HG02870 (cell line): Measurements from ENCODE around the gene KANK4.
"Not testable (repeated sequence)": the region's sequence is repeated elsewhere in the genome, so short reads cannot be mapped to it uniquely, and the experiment has no call there.

Experiments
- ATAC-seq: cut with Tn5 transposase; IDR thresholded peaks from one replicate; pipeline ENCODE4 v1.9.1; 2021; ENCODE audit warnings: mild to moderate bottlenecking, moderate library complexity; ENCODE audit not compliant: unreplicated experiment

The KANK4 gene

GRCh38 chr1:62276791-62277190 lies 42.4 kb downstream of the KANK4 start:
- no peak for ATAC-seq

DNA sequence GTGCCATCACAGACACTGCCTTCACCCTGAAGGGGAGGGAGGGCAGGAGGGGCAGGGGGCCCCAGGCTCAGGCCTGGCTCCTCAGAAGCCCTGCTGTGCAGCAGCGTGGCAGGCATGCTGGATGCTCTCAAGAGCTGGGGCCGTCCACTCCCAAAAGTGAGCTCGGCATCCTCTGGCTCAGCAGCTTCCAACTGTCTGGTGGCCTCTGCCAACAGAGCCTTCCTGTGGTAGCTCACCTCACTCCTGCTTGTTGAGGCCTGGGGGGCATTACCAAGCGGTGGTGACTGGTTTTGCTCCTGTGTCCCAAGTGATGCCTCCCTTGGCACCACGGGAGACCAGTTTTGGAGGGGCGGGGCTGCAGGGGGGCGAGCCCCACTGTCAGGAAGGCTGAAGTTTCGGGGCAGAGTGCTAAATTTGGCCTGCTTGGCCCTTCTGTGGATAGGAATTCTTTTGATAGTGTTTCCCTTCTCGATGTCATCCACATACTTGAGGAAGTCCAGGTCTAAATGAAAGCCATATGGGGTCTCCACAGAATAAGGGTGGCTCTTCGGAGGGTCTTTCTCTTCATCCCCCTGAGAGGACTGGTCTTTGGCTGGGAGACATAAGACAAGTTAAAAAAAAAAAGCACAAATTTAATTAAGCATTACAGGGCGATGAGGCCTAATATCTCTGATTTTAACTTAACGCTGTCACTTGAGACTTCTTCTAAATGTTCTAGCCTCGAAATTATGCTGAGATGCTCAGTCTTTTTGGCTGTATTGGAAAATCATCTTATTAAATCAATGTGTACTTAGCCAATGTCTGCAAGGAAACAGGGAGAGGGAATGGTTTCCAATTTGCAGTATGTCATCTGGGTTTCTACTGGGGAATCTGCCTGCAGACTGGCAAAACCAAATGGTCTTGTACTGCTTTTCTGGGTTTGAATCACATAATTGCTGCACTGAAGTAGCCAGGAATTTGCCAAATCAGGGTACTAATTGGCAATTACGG lies 44.4 kb downstream of the KANK4 start:
- ATAC-seq = no peak

GRCh38 chr1:62273953-62274352 lies 45.3 kb downstream of the KANK4 start:
- no peak for ATAC-seq

DNA sequence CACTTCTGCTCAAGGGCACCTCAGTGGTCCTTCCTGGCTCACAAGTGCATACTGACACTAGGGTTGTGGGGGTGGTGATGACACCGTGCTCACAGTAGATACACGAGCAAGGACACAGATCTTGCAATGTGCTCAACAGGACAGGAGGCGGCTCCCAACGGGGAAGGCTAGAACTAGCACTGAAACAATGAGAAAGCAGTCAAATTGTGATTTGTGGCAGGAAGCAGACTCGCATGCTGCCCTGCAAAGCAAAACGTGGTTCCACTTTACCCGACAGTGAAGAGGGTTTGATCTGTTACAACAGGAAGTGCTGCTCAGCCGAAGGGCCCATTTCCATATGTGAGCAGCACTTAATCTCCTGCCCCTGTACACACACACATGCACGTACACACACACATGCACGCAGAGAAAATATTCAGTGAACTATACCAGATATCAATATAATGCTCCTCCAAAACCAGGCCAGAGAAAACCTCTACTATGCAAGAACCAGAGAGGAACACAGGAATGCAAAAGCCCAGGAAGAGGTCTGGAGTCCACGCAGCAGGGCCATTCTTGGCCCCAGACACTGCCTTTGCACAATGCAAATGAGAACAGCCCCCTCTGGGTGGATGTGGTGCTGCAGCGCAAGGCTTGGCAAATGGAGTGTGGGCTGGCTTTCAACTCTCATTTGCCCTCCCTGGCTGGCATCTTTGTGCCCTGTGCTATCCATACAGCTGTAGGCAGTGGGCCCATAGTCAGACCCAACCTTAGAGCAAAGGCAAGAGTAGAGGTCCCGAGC lies 47.1 kb downstream of the KANK4 start:
- ATAC-seq = peak; percentile 84

DNA sequence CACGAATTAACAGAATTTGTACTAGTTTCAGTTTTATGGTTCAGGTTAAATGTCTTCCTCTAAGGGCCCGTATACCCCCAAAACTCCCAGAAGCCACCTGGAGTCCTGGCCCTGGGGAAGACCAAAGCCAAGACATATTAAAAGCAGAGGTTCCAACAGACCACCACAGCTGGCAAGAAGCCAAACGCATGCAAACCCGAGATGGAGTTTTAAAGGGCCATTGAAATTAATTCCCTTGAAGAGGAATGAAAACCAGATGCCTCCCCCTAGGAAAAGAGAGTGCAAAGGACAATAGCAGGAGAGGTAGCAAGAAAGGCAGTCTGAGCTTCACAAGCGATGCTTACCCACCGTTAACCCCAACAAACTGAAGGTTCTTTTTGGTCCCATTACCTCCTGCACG lies 48.1 kb downstream of the KANK4 start:
- no peak for ATAC-seq

GRCh38 chr1:62269851-62270495 lies 49.3 kb downstream of the KANK4 start:
- ATAC-seq = no peak

GRCh38 chr1:62269439-62269838 lies 49.8 kb downstream of the KANK4 start:
- ATAC-seq = no peak

GRCh38 chr1:62268315-62268714 lies 50.9 kb downstream of the KANK4 start:
- no peak for ATAC-seq

GRCh38 chr1:62265956-62266935 lies 53.0 kb downstream of the KANK4 start:
- ATAC-seq = no peak

GRCh38 chr1:62263814-62264353 lies 55.4 kb downstream of the KANK4 start:
- ATAC-seq = no peak

GRCh38 chr1:62263006-62263813 lies 56.0 kb downstream of the KANK4 start:
- ATAC-seq = no peak

DNA sequence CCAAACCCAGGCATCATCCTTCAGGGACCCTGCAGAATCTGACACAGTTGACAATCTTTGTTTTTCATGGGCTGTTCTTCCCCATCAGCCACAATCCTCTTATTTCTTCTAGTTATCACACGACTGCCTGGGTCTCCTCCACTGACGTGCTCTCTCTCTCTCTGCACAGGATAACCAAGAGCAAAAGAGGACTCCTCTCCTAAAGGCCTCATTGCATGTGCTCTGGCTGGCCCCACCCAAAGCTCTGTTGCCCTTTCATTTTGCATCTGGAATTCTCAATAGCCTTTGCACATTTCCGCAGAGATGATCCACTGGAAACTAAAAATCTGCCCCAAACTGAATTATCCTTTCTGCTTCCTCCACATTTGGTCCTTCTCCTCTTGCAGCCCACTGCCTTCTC lies 58.5 kb downstream of the KANK4 start:
- ATAC-seq = no peak

GRCh38 chr1:62259551-62259950 lies 59.7 kb downstream of the KANK4 start:
- ATAC-seq = no peak

DNA sequence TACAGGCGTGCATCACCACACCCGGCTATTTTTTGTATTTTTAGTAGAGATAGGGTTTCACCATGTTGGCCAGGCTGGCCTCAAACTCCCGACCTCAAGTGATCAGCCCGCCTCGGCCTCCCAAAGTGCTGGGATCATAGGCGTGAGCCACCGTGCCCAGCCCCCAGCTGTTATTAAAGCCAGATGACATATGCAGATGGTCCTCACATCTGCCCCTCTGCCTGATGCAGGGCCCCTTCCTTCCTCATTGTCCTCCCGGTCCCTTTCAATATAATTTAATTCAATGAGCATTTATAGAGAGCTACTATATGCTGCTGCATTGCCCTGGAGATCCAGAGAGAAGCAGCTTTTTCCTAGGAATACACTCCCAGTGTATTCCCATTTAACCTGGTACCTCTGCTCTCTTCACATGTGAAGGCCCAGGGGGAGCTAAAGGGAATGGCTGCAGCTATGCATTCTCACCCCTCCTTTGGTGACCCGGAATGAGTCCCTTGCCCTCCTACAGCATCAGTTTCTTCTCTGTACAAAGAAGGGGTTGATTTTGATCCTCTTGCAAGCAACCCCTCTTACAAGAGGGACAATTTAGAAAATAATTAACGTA lies 69.0 kb downstream of the KANK4 start:
- no peak for ATAC-seq

DNA sequence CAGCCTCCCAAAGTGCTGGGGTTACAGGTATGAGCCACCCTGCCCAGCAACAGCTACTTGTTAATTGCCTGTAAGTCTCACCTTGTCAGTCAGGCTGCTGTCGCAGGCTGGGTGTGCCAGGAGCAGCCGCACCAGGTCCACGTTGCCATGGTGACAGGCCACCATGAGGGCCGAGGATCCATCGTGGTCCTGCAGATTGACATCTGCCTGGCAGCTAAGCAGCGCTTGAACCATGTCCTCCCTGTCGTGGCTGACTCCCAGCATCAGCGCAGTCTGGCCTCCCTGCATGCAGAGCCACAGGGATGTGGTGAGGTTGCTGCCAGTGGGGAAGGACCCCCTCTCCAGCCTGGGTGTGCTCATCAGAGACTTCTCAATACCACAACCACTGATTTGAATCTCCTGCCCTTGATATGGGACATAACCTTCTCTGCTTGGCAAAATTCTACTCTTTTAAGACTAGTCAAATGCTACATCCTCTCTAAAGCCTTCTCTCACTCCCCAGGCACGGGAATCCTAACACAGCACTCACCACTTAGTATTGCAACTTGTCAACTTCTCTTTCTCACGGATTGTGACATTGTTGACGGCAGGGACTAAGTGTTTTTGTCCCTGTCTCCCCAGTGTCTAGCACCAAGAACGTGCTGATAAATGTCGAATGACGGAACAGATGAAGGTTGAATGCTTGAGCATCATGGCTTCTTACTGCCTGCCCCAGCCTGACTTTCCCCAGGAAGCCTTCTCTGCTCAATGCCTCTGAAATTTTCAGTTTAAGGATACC lies 71.7 kb downstream of the KANK4 start:
- no peak for ATAC-seq

DNA sequence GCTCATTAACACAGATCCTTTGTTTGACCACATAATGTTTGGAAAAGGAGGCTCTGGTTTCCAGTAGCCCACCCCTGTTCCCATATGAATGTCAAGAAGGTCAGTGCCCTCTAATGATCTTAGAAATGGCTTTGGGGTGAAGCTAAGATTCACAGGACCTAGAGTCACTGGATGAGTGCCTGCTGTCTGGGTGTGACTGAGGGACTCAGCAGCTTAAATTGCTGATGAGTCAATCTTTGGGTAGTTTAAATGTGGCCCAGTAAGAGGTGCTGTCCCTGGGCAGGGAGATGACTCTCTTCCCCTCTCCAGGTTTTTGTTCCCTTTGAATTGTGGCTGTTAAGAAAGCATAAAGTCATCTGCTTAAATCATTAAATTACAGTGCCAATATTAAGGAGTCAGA lies 74.0 kb downstream of the KANK4 start:
- no peak for ATAC-seq

DNA sequence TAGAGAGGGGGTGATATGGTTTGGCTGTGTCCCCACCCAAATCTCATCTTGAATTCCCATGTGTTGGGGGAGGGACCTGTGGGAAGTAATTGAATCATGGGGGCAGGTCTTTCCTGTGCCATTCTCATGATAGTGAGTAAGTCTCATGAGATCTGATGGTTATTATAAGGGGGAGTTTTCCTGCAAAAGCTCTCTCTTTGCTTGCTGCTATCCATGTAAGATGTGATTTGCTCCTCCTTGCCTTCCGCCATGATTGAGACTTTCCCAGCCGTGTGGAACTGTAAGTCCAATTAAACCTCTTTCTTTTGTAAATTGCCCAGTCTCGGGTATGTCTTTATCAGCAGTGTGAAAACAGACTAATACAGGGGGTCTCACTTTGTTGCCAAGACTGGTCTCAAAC lies 74.9 kb downstream of the KANK4 start:
- ATAC-seq = not testable (repeated sequence)
